ENCODE measurements around the gene SNCA.

The SNCA gene

DNA sequence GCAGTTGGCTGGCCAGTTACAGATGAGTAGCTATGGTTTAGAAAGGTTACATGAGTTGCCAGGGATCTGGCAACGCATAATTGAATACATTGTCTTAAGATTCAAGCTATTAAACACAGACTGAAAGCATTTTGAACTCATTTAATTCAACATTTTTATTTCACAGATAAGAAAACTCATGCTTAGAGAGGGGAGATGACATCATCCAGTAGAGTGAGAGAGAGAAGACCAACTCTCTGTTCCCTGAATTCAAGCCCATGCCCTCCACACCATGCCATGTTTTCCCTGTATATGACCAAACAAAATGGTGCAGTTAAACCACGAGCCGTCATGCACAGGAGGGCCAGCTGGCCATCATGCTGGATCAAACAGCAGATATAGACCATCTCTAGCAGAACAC is 22.6 kb downstream of the SNCA start:
- DNase-seq (ENCODE audit: low read depth in 1 of 2, low spot score in 1 of 2) = no peak

DNA sequence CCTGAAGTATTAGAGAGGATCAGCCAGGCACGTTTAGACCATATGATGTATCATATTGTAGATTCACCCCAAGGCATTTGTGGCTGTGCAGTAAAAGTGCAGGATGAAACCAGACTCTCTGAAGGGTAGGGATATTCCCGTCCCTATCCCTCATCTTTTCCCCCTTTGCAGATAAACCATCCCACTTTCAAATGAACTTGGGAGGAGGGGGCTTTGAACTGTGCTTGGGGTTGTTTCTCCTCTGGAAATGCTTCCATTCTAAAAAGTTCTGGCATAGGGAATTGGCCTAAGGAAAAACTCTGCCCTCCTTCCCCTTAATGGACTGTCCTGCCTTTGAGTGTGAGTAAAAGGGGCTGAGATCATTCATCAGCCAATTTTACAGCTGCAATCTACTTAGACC is 23.8 kb downstream of the SNCA start:
- no peak for DNase-seq (ENCODE audit: low read depth in 1 of 2, low spot score in 1 of 2)

DNA sequence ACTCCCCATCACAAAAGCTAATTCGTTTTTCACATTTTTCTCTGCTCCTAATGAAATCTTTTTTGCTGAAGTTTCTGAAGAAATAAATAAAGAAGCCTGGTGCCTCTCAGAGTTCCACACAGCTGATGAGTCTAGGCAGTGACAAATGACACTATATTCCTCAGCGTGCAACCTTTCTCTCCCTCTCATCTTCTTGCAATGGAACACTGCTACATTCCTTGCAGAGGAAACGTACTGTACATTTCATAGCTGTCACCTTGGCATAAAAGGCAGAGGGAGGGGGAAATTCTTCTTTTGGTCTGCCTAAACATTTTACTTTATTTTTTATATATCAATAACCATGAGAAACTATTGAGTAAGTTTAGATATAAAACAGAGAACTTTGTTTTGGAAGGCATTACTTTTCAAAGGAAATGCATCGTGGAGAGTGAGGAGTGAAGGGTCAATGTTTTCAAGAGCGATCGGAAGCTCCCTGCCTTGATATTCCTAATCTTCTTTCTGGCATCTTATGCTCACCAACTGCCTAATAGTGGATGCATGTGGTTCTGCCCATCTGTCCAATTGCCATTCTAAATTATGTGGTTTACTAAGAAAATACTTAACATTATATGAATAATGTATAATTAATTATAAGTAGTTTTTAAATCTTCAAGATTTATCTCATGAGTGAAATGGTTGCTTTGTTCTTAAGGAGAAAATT is 29.4 kb downstream of the SNCA start:
- no peak for DNase-seq (ENCODE audit: low read depth in 1 of 2, low spot score in 1 of 2)

DNA sequence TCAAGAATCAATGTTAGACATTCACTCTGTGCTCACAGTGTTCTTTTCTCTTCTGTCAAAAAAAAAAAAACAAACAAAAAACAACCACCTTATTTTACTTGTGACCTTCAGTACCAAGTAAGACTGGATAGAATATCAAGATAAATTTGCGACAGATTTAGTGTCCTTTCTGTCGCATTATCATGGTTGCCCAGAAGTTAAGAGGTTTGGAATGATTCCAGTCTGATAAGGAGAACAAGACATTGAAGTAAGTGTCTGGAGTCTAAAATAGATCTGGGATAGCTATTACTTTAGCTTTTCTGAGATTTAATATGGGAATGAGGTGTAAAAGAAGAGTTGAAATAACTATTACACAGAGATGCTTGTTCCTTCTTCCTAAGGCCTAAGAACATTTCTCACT is 31.7 kb downstream of the SNCA start:
- no peak for DNase-seq (ENCODE audit: low read depth in 1 of 2, low spot score in 1 of 2)

DNA sequence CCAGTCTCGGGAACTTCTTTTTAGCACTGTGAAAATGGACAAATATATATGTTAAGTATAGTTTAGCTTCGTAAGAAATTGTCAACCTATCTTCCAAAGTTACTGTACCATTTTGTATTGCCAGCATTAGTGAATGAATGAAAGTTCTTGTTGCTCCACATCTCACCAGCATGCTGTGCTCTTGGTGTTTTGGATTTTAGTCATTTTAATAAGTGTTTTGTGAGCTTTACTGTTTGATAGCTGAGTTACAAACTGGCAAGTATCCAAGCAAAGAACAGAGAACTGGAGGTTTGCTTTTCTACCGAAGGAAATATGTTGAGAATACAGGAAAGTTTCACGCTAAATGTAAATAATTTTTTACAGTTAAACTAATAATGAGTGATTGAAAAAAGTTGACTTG is 33.0 kb downstream of the SNCA start:
- no peak for DNase-seq (ENCODE audit: low read depth in 1 of 2, low spot score in 1 of 2)

DNA sequence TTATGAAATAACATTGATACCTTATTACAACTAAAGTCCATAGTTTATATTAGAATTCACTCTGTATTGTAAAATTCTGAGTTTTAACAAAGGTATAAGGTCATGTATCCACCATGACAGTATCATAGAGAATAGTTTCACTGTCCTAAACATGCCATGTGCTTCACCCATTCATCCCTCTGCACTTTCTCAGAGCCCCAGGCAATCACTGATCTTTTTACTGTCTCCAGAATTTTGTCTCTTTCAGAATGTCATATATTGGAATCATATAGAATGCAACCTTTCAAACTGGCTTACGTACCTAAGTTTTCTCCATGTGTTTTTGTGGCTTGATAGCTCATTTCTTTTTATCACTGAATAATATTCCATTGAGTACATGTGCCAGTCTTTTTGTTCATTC is 33.9 kb downstream of the SNCA start:
- DNase-seq (ENCODE audit: low read depth in 1 of 2, low spot score in 1 of 2) = no peak

DNA sequence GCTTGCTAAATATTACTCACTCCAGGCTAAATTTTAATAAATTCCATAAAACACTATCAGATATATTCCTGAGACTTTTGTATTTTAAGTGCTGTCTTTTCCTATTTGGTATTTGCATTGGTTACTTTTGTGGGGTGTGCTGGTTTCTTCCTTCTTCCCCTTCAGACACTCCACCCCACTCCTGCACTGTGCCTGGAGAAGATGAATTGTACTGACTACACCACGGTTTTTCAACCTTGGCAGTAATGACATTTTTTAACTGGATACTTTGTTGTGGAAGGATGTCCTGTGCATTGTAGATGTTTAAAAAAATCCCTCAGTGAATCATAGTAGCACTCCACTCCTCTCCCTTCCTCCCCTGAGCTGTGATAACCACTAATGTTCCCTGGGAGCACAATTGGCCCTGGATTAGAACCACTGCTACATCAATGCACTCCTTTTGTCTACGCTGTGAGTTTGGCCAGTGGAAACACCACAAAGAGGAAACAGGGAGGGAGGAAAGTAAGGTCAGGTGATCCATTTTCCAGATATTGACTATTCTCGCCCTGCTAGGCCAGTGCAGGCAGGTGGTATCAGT is 36.3 kb downstream of the SNCA start:
- no peak for DNase-seq (ENCODE audit: low read depth in 1 of 2, low spot score in 1 of 2)

DNA sequence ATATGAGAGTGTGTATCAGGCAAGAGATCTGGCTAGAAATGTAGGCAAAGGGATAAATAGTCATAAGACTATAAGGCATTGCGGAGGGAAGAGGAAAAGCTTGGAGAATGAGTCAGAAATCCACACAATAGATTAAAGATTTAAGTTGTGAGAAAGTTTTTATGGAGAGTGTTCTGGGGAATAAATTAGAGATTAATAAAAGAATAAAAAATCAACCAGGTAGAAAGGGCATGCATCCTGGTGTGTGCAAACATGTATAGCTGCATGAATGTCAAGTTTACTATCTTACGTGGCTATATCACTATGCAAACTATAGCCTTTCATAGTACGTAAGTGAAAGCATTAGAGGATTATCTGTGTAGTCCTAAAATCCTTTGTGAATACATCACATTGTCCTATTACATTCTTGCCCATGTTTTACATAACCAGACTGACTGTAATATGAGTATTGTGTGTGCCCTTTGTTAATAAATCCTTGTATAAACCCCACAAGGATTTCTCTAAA is 36.9 kb downstream of the SNCA start:
- no peak for DNase-seq (ENCODE audit: low read depth in 1 of 2, low spot score in 1 of 2)

DNA sequence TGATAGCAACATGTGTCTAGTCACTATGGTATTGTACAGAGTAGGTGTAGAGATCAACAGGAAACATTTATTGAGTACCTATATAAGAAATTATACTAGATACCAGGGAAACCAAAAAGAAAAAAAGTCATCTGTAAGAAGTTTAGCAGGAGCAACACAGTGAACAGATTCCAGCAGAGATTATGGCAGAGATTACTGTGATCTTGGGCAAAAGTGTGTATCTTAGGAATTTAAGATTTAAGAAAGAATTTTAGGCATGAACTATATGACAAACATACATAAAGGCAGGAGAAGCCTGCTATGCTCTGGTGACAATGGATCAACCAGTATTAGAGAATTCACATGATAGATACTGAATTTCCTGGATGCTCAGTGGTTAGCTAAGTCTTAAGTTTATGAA is 37.9 kb downstream of the SNCA start:
- DNase-seq (ENCODE audit: low read depth in 1 of 2, low spot score in 1 of 2) = no peak

DNA sequence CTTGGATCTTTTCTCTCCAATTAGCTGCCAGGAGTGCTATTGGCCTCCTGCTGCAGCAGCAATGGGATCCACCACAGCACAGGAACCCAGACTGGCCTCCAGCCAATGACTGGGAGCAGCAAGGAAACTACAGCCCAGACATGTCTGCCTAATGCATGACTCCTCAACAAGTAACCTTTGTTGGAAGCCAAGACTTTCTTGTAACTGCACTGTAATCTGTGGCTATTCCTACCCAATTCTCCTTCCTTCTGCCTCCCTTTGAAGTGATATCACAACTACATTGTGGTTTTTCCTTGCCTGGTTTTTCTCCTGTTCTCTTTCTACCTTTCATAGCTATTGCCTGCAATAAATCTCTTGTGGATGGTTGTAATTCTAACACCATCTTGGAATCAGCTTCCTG is 39.8 kb downstream of the SNCA start:
- DNase-seq (ENCODE audit: low read depth in 1 of 2, low spot score in 1 of 2) = no peak

DNA sequence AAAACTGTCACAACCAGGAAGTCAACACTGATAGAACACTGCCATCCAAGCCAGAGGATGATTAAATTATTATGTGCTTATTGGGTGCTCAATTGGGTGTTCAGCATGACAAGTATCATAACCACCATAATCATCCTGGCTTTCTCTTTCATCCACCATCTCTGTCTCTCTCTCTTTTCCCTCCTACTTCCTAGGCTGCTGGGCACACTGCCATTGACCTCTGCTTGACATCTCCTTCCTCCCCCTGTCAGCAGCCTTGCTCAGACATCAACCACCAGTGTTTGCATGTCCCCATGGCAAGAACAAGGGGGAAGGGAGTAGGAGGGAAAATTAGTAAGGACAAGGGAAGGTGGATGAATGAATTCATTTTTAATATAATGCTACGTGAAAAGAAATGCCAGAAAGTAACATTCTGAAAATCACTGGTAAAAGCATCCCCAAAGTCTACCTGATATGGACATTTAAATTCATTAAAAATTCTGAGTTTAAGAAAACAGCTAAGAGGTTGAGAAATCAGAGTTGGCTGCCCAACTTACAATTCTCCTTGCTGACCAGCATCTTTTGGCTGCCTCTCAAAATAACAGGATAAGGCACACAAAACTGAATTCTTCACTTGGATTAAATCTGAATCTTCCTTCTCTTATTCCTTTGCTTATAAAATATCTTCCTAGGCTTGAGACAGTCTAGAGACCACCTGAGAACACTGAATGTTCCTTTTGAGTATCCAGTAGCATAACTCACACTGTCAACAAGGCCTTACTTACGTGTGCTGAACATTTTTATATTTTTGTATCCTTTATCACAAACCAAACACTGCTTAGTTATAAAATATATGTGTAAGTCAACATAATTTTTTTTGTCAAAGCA is 48.5 kb downstream of the SNCA start:
- no peak for DNase-seq (ENCODE audit: low read depth in 1 of 2, low spot score in 1 of 2)

DNA sequence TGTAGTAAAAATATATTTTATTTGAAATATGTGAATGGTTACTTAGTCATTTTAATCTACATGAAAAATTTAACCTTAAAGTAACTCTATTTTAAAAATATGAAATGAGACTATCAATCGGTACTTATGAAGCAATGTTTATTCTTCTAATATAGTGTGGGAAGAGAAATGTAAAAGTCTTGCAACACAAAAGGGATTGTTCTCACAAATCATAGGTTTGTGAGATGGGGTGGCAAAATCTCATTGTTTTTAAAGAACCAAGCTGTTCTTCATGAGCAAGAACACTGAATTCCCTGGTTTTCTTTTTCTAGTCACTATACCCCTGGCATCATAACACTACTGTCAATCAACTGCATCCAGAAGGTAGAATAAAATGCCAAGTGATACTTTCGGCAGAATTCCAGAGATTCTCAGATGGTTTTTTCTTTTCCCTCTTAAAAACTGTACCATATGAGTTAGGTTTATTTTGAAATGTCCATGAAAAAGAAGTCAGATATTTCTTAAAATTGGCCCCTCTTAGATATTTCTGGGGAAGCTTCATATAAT is 52.2 kb downstream of the SNCA start:
- no peak for DNase-seq (ENCODE audit: low read depth in 1 of 2, low spot score in 1 of 2)

DNA sequence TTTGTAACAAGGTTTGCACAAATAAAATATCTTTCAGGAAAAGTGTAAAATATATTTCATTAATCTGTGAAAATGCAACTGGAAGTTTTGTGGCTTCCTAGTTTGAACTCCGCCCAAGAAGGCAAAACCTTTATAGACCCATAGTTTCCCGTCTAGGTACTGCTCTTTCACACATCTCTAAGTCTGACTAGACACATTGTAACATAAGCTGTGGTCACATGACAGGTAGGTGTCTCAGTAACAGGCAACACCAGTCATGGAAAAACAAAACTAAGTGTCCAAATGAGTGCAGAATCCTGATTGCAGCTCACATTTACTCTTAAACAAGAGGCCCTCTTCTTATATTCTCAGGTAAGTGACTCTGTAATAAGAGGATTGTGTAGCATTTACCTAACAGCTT is 55.6 kb downstream of the SNCA start:
- no peak for DNase-seq (ENCODE audit: low read depth in 1 of 2, low spot score in 1 of 2)

DNA sequence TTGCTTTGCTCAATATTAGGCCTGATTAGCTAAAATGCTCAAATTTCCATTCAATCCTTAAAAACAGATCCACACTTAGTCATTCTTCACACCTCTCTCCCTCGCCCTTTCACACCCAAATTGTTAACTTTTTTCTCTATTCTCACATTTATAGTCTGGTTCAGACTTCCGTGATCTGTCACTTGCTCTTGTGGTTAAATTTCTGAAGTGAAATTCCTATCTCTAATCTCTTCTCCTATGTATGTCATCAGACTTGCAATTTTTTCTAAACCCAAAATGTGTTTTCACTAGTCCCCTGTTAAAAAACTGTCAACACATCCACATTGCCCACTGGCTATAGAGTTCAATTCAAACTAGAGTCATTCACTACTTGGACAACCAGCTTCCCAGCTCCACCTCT is 63.2 kb downstream of the SNCA start:
- DNase-seq (ENCODE audit: low read depth in 1 of 2, low spot score in 1 of 2) = no peak

DNA sequence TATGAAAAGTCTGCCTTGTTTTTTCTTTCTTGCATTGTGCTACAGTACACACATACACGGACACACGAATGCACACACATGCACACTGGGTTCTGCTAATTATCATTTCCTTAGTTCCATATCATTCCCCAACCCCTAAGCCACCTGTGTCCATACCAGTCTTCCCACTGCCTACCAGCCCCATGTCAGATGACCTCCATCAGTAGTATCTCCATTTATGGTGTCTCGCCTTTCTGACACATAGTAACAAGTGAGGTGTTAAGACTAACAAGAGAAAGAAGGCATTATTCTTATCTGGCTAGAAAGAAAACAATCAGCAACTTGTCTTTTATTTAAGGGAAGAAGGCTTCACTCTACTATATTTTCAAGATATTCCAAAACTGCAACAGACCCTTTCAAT is 67.1 kb downstream of the SNCA start:
- no peak for DNase-seq (ENCODE audit: low read depth in 1 of 2, low spot score in 1 of 2)

DNA sequence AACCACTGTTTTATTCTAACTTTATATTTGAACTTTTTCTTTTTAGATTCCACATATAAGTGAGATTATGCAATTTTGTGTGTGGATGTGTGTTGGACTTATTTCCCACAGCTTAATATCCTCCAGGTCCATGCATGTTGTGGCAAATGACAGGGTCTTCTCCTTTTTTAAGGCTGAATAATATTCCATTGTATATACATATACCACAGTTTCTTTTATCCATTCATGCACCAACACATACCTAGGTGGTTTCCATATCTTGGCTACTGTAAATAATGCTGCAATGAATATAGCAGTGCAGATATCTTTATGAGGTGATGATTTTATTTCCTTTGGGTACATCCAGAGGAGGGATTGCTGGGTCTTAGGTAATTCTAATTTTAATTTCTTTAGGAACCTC is 69.0 kb downstream of the SNCA start:
- no peak for DNase-seq (ENCODE audit: low read depth in 1 of 2, low spot score in 1 of 2)

DNA sequence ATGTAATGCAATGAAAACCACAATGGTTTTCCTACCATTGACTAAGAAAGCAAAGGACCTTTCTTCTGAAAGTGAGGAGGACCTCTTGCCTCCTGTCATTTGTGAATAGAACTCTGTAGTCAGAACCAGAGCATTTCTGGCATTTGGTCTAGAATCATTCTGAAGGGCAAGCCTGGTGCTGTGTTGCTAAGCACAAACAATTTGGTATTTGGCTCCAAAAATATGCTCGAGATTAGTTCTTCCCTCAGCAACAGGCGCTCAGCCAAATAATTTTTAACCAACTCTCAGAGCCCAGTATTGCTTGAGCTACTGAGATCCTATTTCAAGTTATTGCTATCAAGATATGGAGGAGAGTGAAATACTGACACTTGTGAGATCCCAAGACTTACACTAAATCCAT is 71.0 kb downstream of the SNCA start:
- DNase-seq (ENCODE audit: low read depth in 1 of 2, low spot score in 1 of 2) = no peak

DNA sequence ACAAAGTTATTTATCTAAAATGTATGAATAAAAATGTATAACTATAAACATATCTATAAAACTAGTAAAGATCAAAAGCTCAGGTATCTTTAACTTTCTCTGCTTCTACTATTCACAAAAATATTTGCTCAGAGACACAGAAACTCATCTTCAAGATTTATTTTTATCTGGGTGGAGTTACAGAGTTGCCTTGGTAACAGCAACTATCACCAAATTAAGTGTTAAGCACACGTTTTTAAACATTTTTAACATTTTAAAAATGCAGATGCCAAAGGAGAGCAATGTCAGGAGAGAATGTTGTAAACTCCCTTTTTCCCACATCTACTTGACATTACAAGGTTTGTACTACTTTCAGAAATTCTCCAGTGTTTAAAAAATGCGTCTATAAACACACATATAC is 71.4 kb downstream of the SNCA start:
- DNase-seq (ENCODE audit: low read depth in 1 of 2, low spot score in 1 of 2) = no peak

DNA sequence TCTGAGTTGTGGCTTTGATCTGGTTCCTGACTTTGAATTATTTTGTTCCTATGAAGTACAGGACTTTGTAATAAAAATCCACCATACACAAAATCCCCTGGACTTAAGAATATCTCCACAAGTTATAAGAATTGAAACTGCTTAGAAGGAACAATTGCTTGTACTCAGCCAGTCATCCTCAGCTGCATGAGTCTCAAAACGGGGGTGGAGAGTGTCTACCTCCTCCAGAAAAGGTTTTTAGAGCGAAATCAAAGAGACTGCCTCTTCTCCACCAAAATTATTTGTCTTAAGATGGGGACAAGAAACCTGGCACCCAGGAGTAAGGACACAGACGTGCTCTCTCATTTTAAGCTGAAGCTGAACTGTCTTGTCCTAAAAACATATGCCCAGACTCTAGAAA is 74.7 kb downstream of the SNCA start:
- DNase-seq (ENCODE audit: low read depth in 1 of 2, low spot score in 1 of 2) = no peak

DNA sequence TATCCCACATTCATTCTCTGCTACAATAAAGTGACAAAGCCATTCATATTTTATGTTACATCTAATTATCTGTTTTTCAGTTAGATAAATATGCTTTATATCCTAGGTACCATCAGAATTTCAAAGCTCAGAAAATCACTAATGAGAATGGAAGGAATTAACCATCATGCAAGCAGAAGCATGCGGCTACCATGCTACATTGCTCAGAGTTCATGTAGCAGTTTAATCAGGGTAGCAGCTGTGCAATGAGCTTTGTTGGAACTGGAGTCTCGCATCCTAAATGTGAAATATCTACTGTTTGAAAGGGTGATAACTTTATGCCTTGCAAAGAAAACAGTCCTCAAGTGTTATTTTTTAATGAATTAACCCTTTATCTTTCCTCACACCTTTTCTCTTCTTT is 77.5 kb downstream of the SNCA start:
- DNase-seq (ENCODE audit: low read depth in 1 of 2, low spot score in 1 of 2) = no peak

DNA sequence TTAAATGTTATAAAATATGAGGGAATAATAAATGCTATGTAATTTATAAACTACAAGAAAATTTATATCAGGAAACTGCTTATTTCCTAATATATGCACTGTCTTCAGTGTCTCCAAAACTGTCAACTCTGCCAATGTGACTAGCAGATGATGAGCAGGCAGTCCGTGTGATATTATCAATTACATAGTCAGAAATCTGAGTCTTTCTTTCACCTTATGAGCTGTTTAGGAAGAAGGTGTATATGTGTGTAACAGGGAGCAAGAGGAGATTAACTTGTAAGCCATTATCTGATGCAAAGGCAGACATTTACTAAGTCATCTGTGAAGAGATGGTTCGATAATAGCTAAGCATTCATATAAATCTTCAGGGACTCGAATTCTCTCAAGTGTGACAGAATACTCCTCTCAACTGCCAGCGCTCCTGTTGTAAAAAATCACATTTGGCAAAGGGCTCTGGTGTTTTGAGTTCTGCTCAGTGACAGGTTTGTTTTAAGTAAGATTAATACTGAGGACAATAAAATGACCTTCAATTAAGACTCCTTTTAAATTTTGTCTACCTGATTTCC is 79.7 kb downstream of the SNCA start:
- no peak for DNase-seq (ENCODE audit: low read depth in 1 of 2, low spot score in 1 of 2)

DNA sequence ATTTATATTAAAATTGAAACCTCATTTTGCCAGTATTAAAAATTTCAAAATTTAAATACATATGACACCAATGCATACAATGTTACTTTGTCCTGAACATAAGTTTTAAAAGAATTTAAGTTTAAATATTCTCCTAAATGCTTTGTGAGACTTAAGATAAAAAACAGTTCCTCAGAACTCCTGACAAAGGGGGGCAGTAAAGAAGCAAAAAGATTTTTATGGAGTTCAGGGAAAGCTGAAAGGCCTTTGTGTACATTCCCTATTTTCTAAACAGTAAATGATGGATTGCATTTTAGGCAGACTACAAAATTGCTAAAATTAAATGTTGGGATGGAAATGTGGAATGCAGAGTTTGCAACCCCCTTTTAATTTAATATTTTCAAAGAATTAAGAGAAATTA is 81.7 kb downstream of the SNCA start:
- DNase-seq (ENCODE audit: low read depth in 1 of 2, low spot score in 1 of 2) = no peak

Measured in stimulated activated CD4-positive, alpha-beta T cell treated with anti-CD3 and anti-CD28 coated beads, Interleukin-15, amount 100 ng/mL, for 1 hour (primary cell).